ENCODE measurements around the gene SLC15A4.

GRCh38 chr12:128825835-128826234 is 2.1 kb upstream of the SLC15A4 start:
- TF ChIP-seq, protein P1, sequence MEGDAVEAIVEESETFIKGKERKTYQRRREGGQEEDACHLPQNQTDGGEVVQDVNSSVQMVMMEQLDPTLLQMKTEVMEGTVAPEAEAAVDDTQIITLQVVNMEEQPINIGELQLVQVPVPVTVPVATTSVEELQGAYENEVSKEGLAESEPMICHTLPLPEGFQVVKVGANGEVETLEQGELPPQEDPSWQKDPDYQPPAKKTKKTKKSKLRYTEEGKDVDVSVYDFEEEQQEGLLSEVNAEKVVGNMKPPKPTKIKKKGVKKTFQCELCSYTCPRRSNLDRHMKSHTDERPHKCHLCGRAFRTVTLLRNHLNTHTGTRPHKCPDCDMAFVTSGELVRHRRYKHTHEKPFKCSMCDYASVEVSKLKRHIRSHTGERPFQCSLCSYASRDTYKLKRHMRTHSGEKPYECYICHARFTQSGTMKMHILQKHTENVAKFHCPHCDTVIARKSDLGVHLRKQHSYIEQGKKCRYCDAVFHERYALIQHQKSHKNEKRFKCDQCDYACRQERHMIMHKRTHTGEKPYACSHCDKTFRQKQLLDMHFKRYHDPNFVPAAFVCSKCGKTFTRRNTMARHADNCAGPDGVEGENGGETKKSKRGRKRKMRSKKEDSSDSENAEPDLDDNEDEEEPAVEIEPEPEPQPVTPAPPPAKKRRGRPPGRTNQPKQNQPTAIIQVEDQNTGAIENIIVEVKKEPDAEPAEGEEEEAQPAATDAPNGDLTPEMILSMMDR (IDR thresholded peaks at IDR 0.05): no peak
- no peak for TF ChIP-seq POLR2A (IDR thresholded peaks at IDR 0.05)
